ENCODE data around the gene ABCD4. TPM values are rescaled to one million over a fixed set of nuclear protein-coding genes. Genes with fewer than 3 reads are reported as not detected.
A peak's percentile ranks its signal among the peaks of the same experiment; 100 is the strongest.

The ABCD4 gene
- total and polyA plus RNA-seq, 2 experiments from 2014 or later, result 98.7 to 121 TPM

- no peak for DNase-seq (ENCODE audit: low read depth in 1 of 2, low spot score in 1 of 2)
- TF ChIP-seq CTCF (IDR thresholded peaks at IDR 0.05; ENCODE audit: low read depth, low read length), result no peak
- no peaks in the 10 kb centered on the region for H3K36me3 ChIP-seq
- no peaks in the 10 kb centered on the region for H3K4me1 ChIP-seq (ENCODE audit: low read depth)
- H3K4me3 ChIP-seq, result peak overlapping the region; percentile 47
- no peaks in the 10 kb centered on the region for H3K9me3 ChIP-seq (ENCODE audit: low read depth)
- H3K27me3 ChIP-seq, result peaks cover 57% of the 10 kb centered on the region
- no peak overlapping the region for H3K27ac ChIP-seq
Measured at GRCh38 chr14:74257941-74258763, 44.6 kb downstream of the ABCD4 start.

- peaks cover 63% of the 10 kb centered on the region for H3K27me3 ChIP-seq
- H3K36me3 ChIP-seq, result no peaks in the 10 kb centered on the region
- peak overlapping the region; percentile 47 for H3K4me3 ChIP-seq
- DNase-seq (ENCODE audit: low read depth in 1 of 2, low spot score in 1 of 2), result peak; percentile 38 to 63
- H3K4me1 ChIP-seq (ENCODE audit: low read depth), result no peaks in the 10 kb centered on the region
- peak; percentile 80 for TF ChIP-seq CTCF (IDR thresholded peaks at IDR 0.05; ENCODE audit: low read depth, low read length)
- H3K9me3 ChIP-seq (ENCODE audit: low read depth), result no peaks in the 10 kb centered on the region
- no peak overlapping the region for H3K27ac ChIP-seq
Measured at GRCh38 chr14:74257078-74257940, 45.4 kb downstream of the ABCD4 start.

- Histone ChIP-seq H3K9me3 (ENCODE audit: low read depth) (no peaks in the 10 kb centered on the region), H3K4me3 (no peak overlapping the region), H3K27ac (no peak overlapping the region), H3K4me1 (ENCODE audit: low read depth) (no peaks in the 10 kb centered on the region), H3K27me3 (peaks cover 65% of the 10 kb centered on the region), H3K36me3 (no peaks in the 10 kb centered on the region)
- TF ChIP-seq CTCF (IDR thresholded peaks at IDR 0.05; ENCODE audit: low read depth, low read length), result no peak
- no peak for DNase-seq (ENCODE audit: low read depth in 1 of 2, low spot score in 1 of 2)
Measured at GRCh38 chr14:74255281-74255680, 47.5 kb downstream of the ABCD4 start.

GRCh38 chr14:74249433-74250375 is 53.0 kb downstream of the ABCD4 start:
- H3K4me3 ChIP-seq, result no peak overlapping the region
- no peaks in the 10 kb centered on the region for H3K9me3 ChIP-seq (ENCODE audit: low read depth)
- no peaks in the 10 kb centered on the region for H3K4me1 ChIP-seq (ENCODE audit: low read depth)
- DNase-seq (ENCODE audit: low read depth in 1 of 2, low spot score in 1 of 2), result no peak
- TF ChIP-seq CTCF (IDR thresholded peaks at IDR 0.05; ENCODE audit: low read depth, low read length), result no peak
- no peaks in the 10 kb centered on the region for H3K36me3 ChIP-seq
- no peak overlapping the region for H3K27ac ChIP-seq
- H3K27me3 ChIP-seq, result peaks cover 59% of the 10 kb centered on the region

GRCh38 chr14:74248017-74248416 is 54.7 kb downstream of the ABCD4 start:
- Histone ChIP-seq H3K36me3 (no peaks in the 10 kb centered on the region), H3K4me1 (ENCODE audit: low read depth) (no peaks in the 10 kb centered on the region), H3K27me3 (peaks cover 65% of the 10 kb centered on the region), H3K4me3 (no peak overlapping the region), H3K27ac (no peak overlapping the region), H3K9me3 (ENCODE audit: low read depth) (no peaks in the 10 kb centered on the region)
- DNase-seq (ENCODE audit: low read depth in 1 of 2, low spot score in 1 of 2), result no peak
- no peak for TF ChIP-seq CTCF (IDR thresholded peaks at IDR 0.05; ENCODE audit: low read depth, low read length)
